ENCODE measurements around the gene LRRIQ4. TPM values are rescaled to one million over a fixed set of nuclear protein-coding genes. Genes with fewer than 3 reads are reported as not detected.

Gene LRRIQ4
- total RNA-seq, 1 experiment from 2014 or later: 1.3 TPM

- H3K4me3 ChIP-seq: no peak overlapping the region
- H3K79me2 ChIP-seq (ENCODE audit: low read depth): no peaks in the 10 kb centered on the region
- BruUV-seq (replicated peaks): no TSS peak
- H3K27ac ChIP-seq: no peak overlapping the region
- H3K9me2 ChIP-seq (ENCODE audit: insufficient read depth): no peaks in the 10 kb centered on the region; the same call in 1 of the 2 replicates
- H2AFZ ChIP-seq: no peak overlapping the region
- CTCF ChIA-PET: no interaction called here
- no peaks in the 10 kb centered on the region for H3K4me1 ChIP-seq (replicated peaks; ENCODE audit: insufficient read depth)
- POLR2A ChIA-PET (ENCODE audit: unreplicated experiment): no interaction called here
- intact Hi-C loops (cut with micrococcal nuclease; ENCODE audit: unreplicated experiment): no loop called here
- peaks cover 18% of the 10 kb centered on the region for H3K36me3 ChIP-seq (ENCODE audit: low read depth)
- H3F3A ChIP-seq (ENCODE audit: insufficient read depth, low read depth): no peaks in the 10 kb centered on the region; the same call in 1 of the 2 replicates
- no peaks in the 10 kb centered on the region for H4K20me1 ChIP-seq (ENCODE audit: insufficient read depth)
- no peak overlapping the region for H3K4me2 ChIP-seq
- DNase-seq: no peak
- no peak for TF ChIP-seq CTCF (conservative IDR thresholded peaks at IDR 0.05)
- no peak for TF ChIP-seq EZH2 (IDR thresholded peaks at IDR 0.05; ENCODE audit: low read depth)
- H3K9me3 ChIP-seq (ENCODE audit: insufficient read depth, low read depth): no peaks in the 10 kb centered on the region
- no peaks in the 10 kb centered on the region for H3K27me3 ChIP-seq (ENCODE audit: insufficient read depth, low read depth)
These were observed 20.3 kb upstream of the LRRIQ4 start for GRCh38 chr3:169792359-169792758.

- Histone ChIP-seq H3K9me3 (ENCODE audit: insufficient read depth, low read depth) (no peaks in the 10 kb centered on the region), H3K27ac (no peak overlapping the region), H2AFZ (no peak overlapping the region), H3K4me1 (replicated peaks; ENCODE audit: insufficient read depth) (no peaks in the 10 kb centered on the region), H3K4me3 (no peak overlapping the region), H3F3A (ENCODE audit: insufficient read depth, low read depth) (no peaks in the 10 kb centered on the region), H3K27me3 (ENCODE audit: insufficient read depth, low read depth) (no peaks in the 10 kb centered on the region), H3K9me2 (ENCODE audit: insufficient read depth) (no peaks in the 10 kb centered on the region), H3K36me3 (ENCODE audit: low read depth) (no peaks in the 10 kb centered on the region), H3K4me2 (no peak overlapping the region), H4K20me1 (ENCODE audit: insufficient read depth) (no peaks in the 10 kb centered on the region), H3K79me2 (ENCODE audit: low read depth) (no peaks in the 10 kb centered on the region)
- BruUV-seq (replicated peaks): no TSS peak
- no peak for DNase-seq
- ChIA-PET POLR2A (ENCODE audit: unreplicated experiment) (no interaction called here), CTCF (no interaction called here)
- no peak for TF ChIP-seq EZH2 (IDR thresholded peaks at IDR 0.05; ENCODE audit: low read depth)
- intact Hi-C loops (cut with micrococcal nuclease; ENCODE audit: unreplicated experiment): no loop called here
These were observed 8.0 kb upstream of the LRRIQ4 start for GRCh38 chr3:169804681-169805080.

- H3K4me1 ChIP-seq (replicated peaks; ENCODE audit: insufficient read depth): peaks cover 16% of the 10 kb centered on the region
- no peak for DNase-seq
- intact Hi-C loops (cut with micrococcal nuclease; ENCODE audit: unreplicated experiment): no loop called here
- H3K9me2 ChIP-seq (ENCODE audit: insufficient read depth): no peaks in the 10 kb centered on the region
- H3K79me2 ChIP-seq (ENCODE audit: low read depth): no peaks in the 10 kb centered on the region
- no peaks in the 10 kb centered on the region for H3K36me3 ChIP-seq (ENCODE audit: low read depth)
- no peak for TF ChIP-seq EZH2 (IDR thresholded peaks at IDR 0.05; ENCODE audit: low read depth)
- TF ChIP-seq CTCF (conservative IDR thresholded peaks at IDR 0.05): no peak
- no TSS peak for BruUV-seq (replicated peaks)
- no peaks in the 10 kb centered on the region for H4K20me1 ChIP-seq (ENCODE audit: insufficient read depth)
- H3K27ac ChIP-seq: no peak overlapping the region
- H3K4me3 ChIP-seq: no peak overlapping the region
- no peaks in the 10 kb centered on the region for H3K27me3 ChIP-seq (ENCODE audit: insufficient read depth, low read depth)
- H3F3A ChIP-seq (ENCODE audit: insufficient read depth, low read depth): peaks cover 5% of the 10 kb centered on the region; the same call in 1 of the 2 replicates
- no peak overlapping the region for H3K4me2 ChIP-seq
- CTCF ChIA-PET: no interaction called here
- no peak overlapping the region for H2AFZ ChIP-seq
- POLR2A ChIA-PET (ENCODE audit: unreplicated experiment): interaction anchor here (0.6 kb wide), 1 partner anchor 32 kb away, joined by 5 read pairs; no protein-coding TSS in a partner anchor
- no peaks in the 10 kb centered on the region for H3K9me3 ChIP-seq (ENCODE audit: insufficient read depth, low read depth)
These were observed 3.4 kb upstream of the LRRIQ4 start for GRCh38 chr3:169809230-169809795.

Data from PC-9 (cell line).